ENCODE measurements around the gene LEMD2.

The LEMD2 gene

GRCh38 chr6:33791620-33792019 lies 2.7 kb upstream of the LEMD2 start:
- DNase-seq, result no peak

- no peak for DNase-seq
Measured at GRCh38 chr6:33790910-33791309, 2.0 kb upstream of the LEMD2 start.

GRCh38 chr6:33790379-33790778 lies 1.4 kb upstream of the LEMD2 start:
- DNase-seq, result no peak

GRCh38 chr6:33789550-33789895 lies 593 bp upstream of the LEMD2 start:
- DNase-seq, result no peak

GRCh38 chr6:33787954-33788693 lies 806 bp downstream of the LEMD2 start:
- DNase-seq, result peak; percentile 41

GRCh38 chr6:33787346-33787953 lies 1.5 kb downstream of the LEMD2 start:
- no peak for DNase-seq

- DNase-seq, result no peak
Measured at GRCh38 chr6:33786736-33787135, 2.2 kb downstream of the LEMD2 start.

- DNase-seq, result no peak
Measured at GRCh38 chr6:33785778-33786177, 3.2 kb downstream of the LEMD2 start.

- no peak for DNase-seq
Measured at GRCh38 chr6:33784787-33785186, 4.1 kb downstream of the LEMD2 start.

GRCh38 chr6:33783781-33784520 lies 5.0 kb downstream of the LEMD2 start:
- no peak for DNase-seq

- DNase-seq, result no peak
Measured at GRCh38 chr6:33782561-33782960, 6.4 kb downstream of the LEMD2 start.

- DNase-seq, result no peak
Measured at GRCh38 chr6:33781131-33781975, 7.6 kb downstream of the LEMD2 start.

GRCh38 chr6:33779895-33780294 lies 9.0 kb downstream of the LEMD2 start:
- DNase-seq, result no peak

GRCh38 chr6:33779290-33779689 lies 9.6 kb downstream of the LEMD2 start:
- no peak for DNase-seq

GRCh38 chr6:33778444-33779121 lies 10.3 kb downstream of the LEMD2 start:
- no peak for DNase-seq

- no peak for DNase-seq
Measured at GRCh38 chr6:33777398-33778388, 11.2 kb downstream of the LEMD2 start.

GRCh38 chr6:33776764-33777163 lies 12.2 kb downstream of the LEMD2 start:
- DNase-seq, result no peak

GRCh38 chr6:33776186-33776585 lies 12.7 kb downstream of the LEMD2 start:
- DNase-seq, result no peak

GRCh38 chr6:33774774-33775173 lies 14.2 kb downstream of the LEMD2 start:
- DNase-seq, result no peak

GRCh38 chr6:33772902-33773472 lies 15.9 kb downstream of the LEMD2 start:
- no peak for DNase-seq
